Stimulated activated CD4-positive, alpha-beta T cell treated with anti-CD3 and anti-CD28 coated beads, Interleukin-12 subunit alpha, Interleukin-12 subunit beta, amount 100 ng/mL, for 48 hours (primary cell): Measurements from ENCODE around the gene CASK.

Experiments used
- DNase-seq, 3 donors: peaks; one replicate each; pipeline ENCODE4 v3.0.0-alpha.2; 2020; ENCODE audit warnings: low read depth in 2 of 3, low spot score in 1 of 3

Gene CASK

GRCh38 chrX:41828826-41829225, 94.5 kb downstream of the CASK start:
- DNase-seq: no peak

GRCh38 chrX:41827886-41828285, 95.5 kb downstream of the CASK start:
- no peak for DNase-seq

GRCh38 chrX:41825796-41826195, 97.6 kb downstream of the CASK start:
- DNase-seq: no peak

- DNase-seq: no peak
Measured at GRCh38 chrX:41824551-41824950, 98.8 kb downstream of the CASK start.

- no peak for DNase-seq
Measured at GRCh38 chrX:41823402-41823801, 100.0 kb downstream of the CASK start.

GRCh38 chrX:41822892-41823291, 100.5 kb downstream of the CASK start:
- DNase-seq: no peak

- no peak for DNase-seq
Measured at GRCh38 chrX:41808047-41808446, 115.3 kb downstream of the CASK start.

- DNase-seq: no peak
Measured at GRCh38 chrX:41802958-41803357, 120.4 kb downstream of the CASK start.

GRCh38 chrX:41799661-41800060, 123.7 kb downstream of the CASK start:
- DNase-seq: no peak

- DNase-seq: no peak
Measured at GRCh38 chrX:41796577-41796976, 126.8 kb downstream of the CASK start.

- DNase-seq: no peak
Measured at GRCh38 chrX:41796046-41796445, 127.3 kb downstream of the CASK start.

GRCh38 chrX:41789374-41789773, 134.0 kb downstream of the CASK start:
- no peak for DNase-seq

GRCh38 chrX:41785685-41786084, 137.7 kb downstream of the CASK start:
- no peak for DNase-seq

- DNase-seq: peak in 1 of 3 donors; percentile 34
Measured at GRCh38 chrX:41781500-41781899, 141.9 kb downstream of the CASK start.

GRCh38 chrX:41779941-41780340, 143.4 kb downstream of the CASK start:
- no peak for DNase-seq

- no peak for DNase-seq
Measured at GRCh38 chrX:41779030-41779564, 144.3 kb downstream of the CASK start.

GRCh38 chrX:41761702-41762101, 161.7 kb downstream of the CASK start:
- DNase-seq: no peak

GRCh38 chrX:41761169-41761568, 162.2 kb downstream of the CASK start:
- DNase-seq: no peak

- DNase-seq: no peak
Measured at GRCh38 chrX:41759817-41760216, 163.5 kb downstream of the CASK start.

- no peak for DNase-seq
Measured at GRCh38 chrX:41758401-41758800, 165.0 kb downstream of the CASK start.

GRCh38 chrX:41750716-41751115, 172.6 kb downstream of the CASK start:
- DNase-seq: no peak

GRCh38 chrX:41739871-41740270, 183.5 kb downstream of the CASK start:
- no peak for DNase-seq

- no peak for DNase-seq
Measured at GRCh38 chrX:41737065-41737464, 186.3 kb downstream of the CASK start.

- DNase-seq: no peak
Measured at GRCh38 chrX:41734530-41734929, 188.8 kb downstream of the CASK start.
